Left hindlimb (tissue), 1 donor: Measurements from ENCODE around the gene LPIN1.

Experiments
- DNase-seq: peaks from one replicate; pipeline ENCODE4 v3.0.0-alpha.2; 2018

LPIN1 gene

GRCh38 chr2:11871421-11871820 lies 125.0 kb downstream of the LPIN1 start:
- no peak for DNase-seq

- DNase-seq: no peak
These were observed 126.0 kb downstream of the LPIN1 start for GRCh38 chr2:11872247-11872947.

- DNase-seq: no peak
These were observed 126.5 kb downstream of the LPIN1 start for GRCh38 chr2:11872948-11873269.

GRCh38 chr2:11873356-11874154 lies 127.1 kb downstream of the LPIN1 start:
- no peak for DNase-seq

GRCh38 chr2:11874861-11875260 lies 128.4 kb downstream of the LPIN1 start:
- no peak for DNase-seq

GRCh38 chr2:11875481-11875880 lies 129.0 kb downstream of the LPIN1 start:
- DNase-seq: no peak

- DNase-seq: no peak
These were observed 130.0 kb downstream of the LPIN1 start for GRCh38 chr2:11876436-11876835.

GRCh38 chr2:11876889-11877288 lies 130.5 kb downstream of the LPIN1 start:
- no peak for DNase-seq
